ENCODE results near the gene PCDH9. TPM values are rescaled to one million over a fixed set of nuclear protein-coding genes. Genes with fewer than 3 reads are reported as not detected.

The PCDH9 gene
- polyA plus RNA-seq, 3 donors = 0.03 TPM; not detected in 1

GRCh38 chr13:66612983-66613382 lies 617.2 kb downstream of the PCDH9 start:
- Histone ChIP-seq H3K4me3 (replicated peaks in 1 of 3; ENCODE audit: low read depth in 2 of 3, low read length in 3 of 3) (no peak overlapping the region), H3K27me3 (ENCODE audit: control insufficient read depth in 2 of 2, insufficient read depth in 2 of 2, low read length in 2 of 2) (no peaks in the 10 kb centered on the region), H3K27ac (ENCODE audit: low read depth in 1 of 2, low read length in 2 of 2) (no peak overlapping the region), H2AFZ (ENCODE audit: insufficient read depth, low read depth, low read length, poor library complexity, severe bottlenecking) (no peak overlapping the region), H3K4me2 (replicated peaks; ENCODE audit: extremely low read depth, low read length, poor library complexity, severe bottlenecking) (no peak overlapping the region), H3K9ac (ENCODE audit: insufficient read depth, low read length, poor library complexity, severe bottlenecking) (no peak overlapping the region), H4K20me1 (ENCODE audit: insufficient read depth, low read length) (no peaks in the 10 kb centered on the region), H3K79me2 (ENCODE audit: insufficient read depth, low read length) (no peaks in the 10 kb centered on the region), H3K4me1 (ENCODE audit: control insufficient read depth in 1 of 2, insufficient read depth in 2 of 2, low read length in 2 of 2) (no peaks in the 10 kb centered on the region), H3K36me3 (replicated peaks in 1 of 2; ENCODE audit: control insufficient read depth in 1 of 2, insufficient read depth in 2 of 2, low read length in 2 of 2) (no peaks in the 10 kb centered on the region), H3K9me3 (replicated peaks in 1 of 2; ENCODE audit: control insufficient read depth in 1 of 2, insufficient read depth in 1 of 2, low read length in 2 of 2) (no peaks in the 10 kb centered on the region)
- Mint-ChIP-seq H3K36me3 (no peaks in the 10 kb centered on the region), H3K9me3 (peaks cover 0 to 12% (median 3%) of the 10 kb centered on the region in 7 donors), H3K27ac (no peak overlapping the region), H3K4me3 (no peak overlapping the region), H3K27me3 (ENCODE audit: low read depth in 3 of 3) (no peaks in the 10 kb centered on the region), H3K4me1 (no peaks in the 10 kb centered on the region)
- no peak for TF ChIP-seq CTCF (IDR thresholded peaks at IDR 0.05)
- DNase-seq = no peak
- 96% methylated on average over 4 of the region's 6 CpGs for WGBS (ENCODE audit: insufficient coverage)
- intact Hi-C loops (cut with micrococcal nuclease) = no loop called here

- Mint-ChIP-seq H3K9me3 (peaks cover 0 to 6% (median 2%) of the 10 kb centered on the region in 7 donors), H3K27ac (peak overlapping the region in 6 of 7 donors; percentile 41 to 90 (median 72)), H3K36me3 (no peaks in the 10 kb centered on the region), H3K27me3 (ENCODE audit: low read depth in 3 of 3) (peaks cover 0 to 2% (median 0%) of the 10 kb centered on the region in 3 donors), H3K4me1 (peaks cover 20% of the 10 kb centered on the region), H3K4me3 (peak overlapping the region in 1 of 2 donors; percentile 67)
- TF ChIP-seq CTCF (IDR thresholded peaks at IDR 0.05) = no peak
- WGBS (ENCODE audit: insufficient coverage) = no CpG with 5 or more reads among the region's 3 CpGs
- no peaks in the 10 kb centered on the region for H3K27me3 ChIP-seq (ENCODE audit: control insufficient read depth in 2 of 2, insufficient read depth in 2 of 2, low read length in 2 of 2)
- H3K4me3 ChIP-seq (replicated peaks in 1 of 3; ENCODE audit: low read depth in 2 of 3, low read length in 3 of 3) = no peak overlapping the region
- peaks cover 0 to 2% of the 10 kb centered on the region in 2 donors for H3K9me3 ChIP-seq (replicated peaks in 1 of 2; ENCODE audit: control insufficient read depth in 1 of 2, insufficient read depth in 1 of 2, low read length in 2 of 2)
- intact Hi-C loops (cut with micrococcal nuclease) = no loop called here
- peak; percentile 7 to 53 (median 19) for DNase-seq
- H3K79me2 ChIP-seq (ENCODE audit: insufficient read depth, low read length) = no peaks in the 10 kb centered on the region
- H2AFZ ChIP-seq (ENCODE audit: insufficient read depth, low read depth, low read length, poor library complexity, severe bottlenecking) = peak overlapping the region; percentile 41
- H3K27ac ChIP-seq (ENCODE audit: low read depth in 1 of 2, low read length in 2 of 2) = no peak overlapping the region
- peak overlapping the region; percentile 11 for H3K4me2 ChIP-seq (replicated peaks; ENCODE audit: extremely low read depth, low read length, poor library complexity, severe bottlenecking)
- H3K4me1 ChIP-seq (ENCODE audit: control insufficient read depth in 1 of 2, insufficient read depth in 2 of 2, low read length in 2 of 2) = peaks cover 0 to 10% of the 10 kb centered on the region in 2 donors
- H4K20me1 ChIP-seq (ENCODE audit: insufficient read depth, low read length) = no peaks in the 10 kb centered on the region
- no peak overlapping the region for H3K9ac ChIP-seq (ENCODE audit: insufficient read depth, low read length, poor library complexity, severe bottlenecking)
- no peaks in the 10 kb centered on the region for H3K36me3 ChIP-seq (replicated peaks in 1 of 2; ENCODE audit: control insufficient read depth in 1 of 2, insufficient read depth in 2 of 2, low read length in 2 of 2)
Measured at GRCh38 chr13:66586489-66586888, 643.6 kb downstream of the PCDH9 start.
